ENCODE data around the gene B3GNT7. TPM values are rescaled to one million over a fixed set of nuclear protein-coding genes. Genes with fewer than 3 reads are reported as not detected.

Gene B3GNT7
- total RNA-seq, 1 experiment from 2014 or later = 6.1 TPM

GRCh38 chr2:231382116-231382515 is 13.4 kb upstream of the B3GNT7 start:
- Histone ChIP-seq H3K4me2 (ENCODE audit: low read length) (no peak overlapping the region), H3K9me3 (ENCODE audit: control insufficient read depth in 1 of 2, insufficient read depth in 1 of 2, low read depth in 1 of 2, low read length in 2 of 2) (no peaks in the 10 kb centered on the region; a peak in 1 of 4 replicates), H3K27me3 (ENCODE audit: insufficient read depth, low read length) (no peaks in the 10 kb centered on the region), H3K9ac (ENCODE audit: low read length) (no peak overlapping the region), H3K9me2 (ENCODE audit: insufficient read depth) (no peaks in the 10 kb centered on the region), H3K4me3 (replicated peaks in 1 of 2; ENCODE audit: low read depth in 1 of 2, low read length in 2 of 2) (no peak overlapping the region), H3K27ac (ENCODE audit: low read depth, low read length) (no peak overlapping the region), H3K79me2 (ENCODE audit: insufficient read depth, low read length) (no peaks in the 10 kb centered on the region), H2AFZ (ENCODE audit: low read depth, low read length, poor library complexity, severe bottlenecking) (no peak overlapping the region), H3K36me3 (ENCODE audit: control insufficient read depth in 1 of 2, insufficient read depth in 2 of 2, low read length in 2 of 2) (no peaks in the 10 kb centered on the region; a peak in 1 of 4 replicates), H3K4me1 (ENCODE audit: control insufficient read depth in 1 of 2, insufficient read depth in 2 of 2, low read length in 2 of 2) (peaks cover 9 to 17% of the 10 kb centered on the region in 2 experiments; a peak in 3 of 4 replicates), H4K20me1 (ENCODE audit: insufficient read depth) (no peaks in the 10 kb centered on the region)
- intact Hi-C loops (cut with micrococcal nuclease) = no loop called here
- ChIA-PET CTCF (no interaction called here), RAD21 (ENCODE audit: low non-redundant PET in 1 of 2, low total read pairs in 2 of 2, uncharacterized antibody in 2 of 2, unreplicated experiment in 2 of 2) (no interaction called here), POLR2A (no interaction called here)
- BruUV-seq (replicated peaks) = no TSS peak
- DNase-seq (ENCODE audit: low read depth, low spot score) (no peak), ATAC-seq (no peak)
- TF ChIP-seq MAX (IDR thresholded peaks at IDR 0.05) (no peak), ZNF274 (IDR thresholded peaks at IDR 0.05; ENCODE audit: low read depth, low read length) (no peak), CEBPB (IDR thresholded peaks at IDR 0.05; ENCODE audit: low read depth) (no peak), EZH2phosphoT487 (IDR thresholded peaks at IDR 0.05; ENCODE audit: borderline replicate concordance) (no peak), SIN3A (IDR thresholded peaks at IDR 0.05; ENCODE audit: low read depth) (no peak), JUND (IDR thresholded peaks at IDR 0.05) (no peak)

- no peaks in the 10 kb centered on the region for H3K79me2 ChIP-seq (ENCODE audit: insufficient read depth, low read length)
- ChIA-PET CTCF (no interaction called here), RAD21 (ENCODE audit: low non-redundant PET in 1 of 2, low total read pairs in 2 of 2, uncharacterized antibody in 2 of 2, unreplicated experiment in 2 of 2) (no interaction called here), POLR2A (no interaction called here)
- ATAC-seq (no peak), DNase-seq (ENCODE audit: low read depth, low spot score) (no peak)
- intact Hi-C loops (cut with micrococcal nuclease) = no loop called here
- H3K9ac ChIP-seq (ENCODE audit: low read length) = no peak overlapping the region
- peaks cover 1 to 14% of the 10 kb centered on the region in 2 experiments; a peak in 3 of 4 replicates for H3K4me1 ChIP-seq (ENCODE audit: control insufficient read depth in 1 of 2, insufficient read depth in 2 of 2, low read length in 2 of 2)
- H3K9me3 ChIP-seq (ENCODE audit: control insufficient read depth in 1 of 2, insufficient read depth in 1 of 2, low read depth in 1 of 2, low read length in 2 of 2) = no peaks in the 10 kb centered on the region; a peak in 1 of 4 replicates
- H3K4me2 ChIP-seq (ENCODE audit: low read length) = no peak overlapping the region
- H3K9me2 ChIP-seq (ENCODE audit: insufficient read depth) = no peaks in the 10 kb centered on the region
- no peaks in the 10 kb centered on the region for H3K27me3 ChIP-seq (ENCODE audit: insufficient read depth, low read length)
- no peak overlapping the region for H2AFZ ChIP-seq (ENCODE audit: low read depth, low read length, poor library complexity, severe bottlenecking)
- BruUV-seq (replicated peaks) = no TSS peak
- H4K20me1 ChIP-seq (ENCODE audit: insufficient read depth) = no peaks in the 10 kb centered on the region
- H3K4me3 ChIP-seq (replicated peaks in 1 of 2; ENCODE audit: low read depth in 1 of 2, low read length in 2 of 2) = no peak overlapping the region
- no peak overlapping the region for H3K27ac ChIP-seq (ENCODE audit: low read depth, low read length)
- H3K36me3 ChIP-seq (ENCODE audit: control insufficient read depth in 1 of 2, insufficient read depth in 2 of 2, low read length in 2 of 2) = no peaks in the 10 kb centered on the region; a peak in 1 of 4 replicates
- no peak for TF ChIP-seq ATF3 (IDR thresholded peaks at IDR 0.05)
- TF ChIP-seq SRF (IDR thresholded peaks at IDR 0.05; ENCODE audit: low read depth) = no peak
- TF ChIP-seq POLR2A (IDR thresholded peaks at IDR 0.05; ENCODE audit: borderline replicate concordance, extremely low read depth, insufficient read depth, insufficient read length) = no peak
- no peak for TF ChIP-seq POLR2AphosphoS5 (IDR thresholded peaks at IDR 0.05; ENCODE audit: low read depth, low read length)
- no peak for TF ChIP-seq RAD21 (IDR thresholded peaks at IDR 0.05; ENCODE audit: low read depth)
- no peak for TF ChIP-seq JUND (IDR thresholded peaks at IDR 0.05)
- TF ChIP-seq SIN3A (IDR thresholded peaks at IDR 0.05; ENCODE audit: low read depth) = no peak
- TF ChIP-seq MAX (IDR thresholded peaks at IDR 0.05) = no peak
- no peak for TF ChIP-seq ZNF274 (IDR thresholded peaks at IDR 0.05; ENCODE audit: low read depth, low read length)
- no peak for TF ChIP-seq ZFX (IDR thresholded peaks at IDR 0.05)
- TF ChIP-seq REST (IDR thresholded peaks at IDR 0.05; ENCODE audit: low read depth) = no peak
- no peak for TF ChIP-seq SP1 (IDR thresholded peaks at IDR 0.05; ENCODE audit: low read depth)
These were observed 11.9 kb upstream of the B3GNT7 start for GRCh38 chr2:231383416-231384108.
